IPS DF 4.7 (cell line): ENCODE measurements around the gene TAGLN.
"Not testable (repeated sequence)": the region's sequence is repeated elsewhere in the genome, so short reads cannot be mapped to it uniquely, and the experiment has no call there.

Experiments used
- DNase-seq: peaks from one replicate; pipeline ENCODE4 v3.0.0-alpha.2; 2013; ENCODE audit warnings: low spot score; ENCODE audit errors: extremely low read depth

Gene TAGLN

DNA sequence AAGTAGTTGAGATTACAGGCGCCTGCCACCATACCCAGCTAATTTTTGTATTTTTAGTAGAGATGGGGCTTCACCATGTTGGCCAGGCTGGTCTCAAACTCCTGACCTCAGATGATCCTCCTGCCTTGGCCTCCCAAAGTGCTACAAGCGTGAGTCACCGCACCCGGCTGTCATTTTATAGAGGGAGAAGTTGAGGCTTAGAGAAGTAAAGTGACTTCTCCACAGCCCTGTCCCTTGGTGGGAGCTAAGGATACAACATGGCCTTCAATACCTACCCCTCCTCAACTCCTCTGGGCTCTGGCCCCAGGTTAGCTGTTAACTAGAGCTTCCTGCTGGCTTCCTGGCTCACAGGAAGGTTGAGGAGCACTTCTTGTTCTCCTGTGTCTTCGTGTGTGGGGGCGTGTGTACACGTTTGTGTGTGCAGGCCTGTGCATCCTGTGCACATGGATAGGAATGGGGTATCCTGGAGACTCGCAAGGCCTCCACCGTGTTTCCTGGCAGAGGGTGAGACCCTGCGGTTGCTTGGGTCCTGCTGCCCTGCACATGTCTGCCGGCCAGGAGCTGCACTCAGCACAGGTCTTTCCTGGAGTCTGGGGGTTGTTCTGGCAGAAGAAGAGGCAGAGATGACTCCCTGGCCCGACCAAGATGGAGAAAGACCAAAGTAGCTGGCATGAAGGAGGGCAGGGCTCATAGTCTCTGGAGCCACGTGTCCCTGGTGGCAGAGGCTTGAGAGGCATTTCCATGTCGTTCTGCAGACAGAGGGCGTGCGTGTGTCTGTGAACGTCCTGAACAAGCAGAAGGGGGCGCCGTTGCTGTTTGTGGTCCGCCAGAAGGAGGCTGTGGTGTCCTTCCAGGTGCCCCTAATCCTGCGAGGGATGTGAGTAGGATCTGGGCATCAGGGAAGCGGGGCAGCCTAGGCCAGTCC, 18.2 kb upstream of the TAGLN start:
- DNase-seq, result peak; percentile 72

DNA sequence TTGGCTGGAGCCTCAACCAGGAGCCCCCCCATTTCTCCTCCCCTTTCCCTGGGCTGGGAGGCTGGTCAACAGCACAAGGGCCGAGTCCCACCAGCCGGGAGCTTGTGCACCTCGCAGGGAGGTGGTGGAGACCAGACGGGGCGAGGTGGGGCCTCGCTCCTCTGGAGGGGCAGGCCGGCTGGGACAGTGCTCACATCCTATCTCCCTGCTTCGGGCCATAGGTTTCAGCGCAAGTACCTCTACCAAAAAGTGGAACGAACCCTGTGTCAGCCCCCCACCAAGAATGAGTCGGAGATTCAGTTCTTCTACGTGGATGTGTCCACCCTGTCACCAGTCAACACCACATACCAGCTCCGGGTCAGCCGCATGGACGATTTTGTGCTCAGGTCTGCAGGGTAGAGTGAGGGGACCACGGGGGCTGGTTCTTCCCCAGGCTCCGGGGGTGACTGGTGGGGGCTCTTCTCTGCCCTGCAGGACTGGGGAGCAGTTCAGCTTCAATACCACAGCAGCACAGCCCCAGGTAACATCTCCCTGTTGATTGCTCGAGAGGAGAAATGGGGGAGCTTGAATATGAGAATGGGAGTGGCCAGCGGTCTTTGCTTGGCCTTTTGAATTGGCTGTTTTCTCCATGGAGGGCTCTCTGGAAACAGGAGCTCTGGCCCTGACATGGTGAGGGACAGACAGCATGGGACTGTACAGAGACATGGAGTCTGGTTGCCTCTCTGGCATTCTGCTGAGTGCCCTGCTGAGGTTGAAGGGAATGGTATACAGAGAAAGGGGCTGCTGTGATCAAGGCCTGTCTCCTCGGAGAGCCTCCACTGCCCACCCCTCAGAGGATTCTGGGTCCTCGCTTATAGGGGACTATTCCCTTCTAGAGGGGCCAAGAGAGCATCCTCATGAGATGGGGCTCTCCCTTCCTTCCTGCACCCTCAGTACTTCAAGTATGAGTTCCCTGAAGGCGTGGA, 17.3 kb upstream of the TAGLN start:
- DNase-seq, result no peak

DNA sequence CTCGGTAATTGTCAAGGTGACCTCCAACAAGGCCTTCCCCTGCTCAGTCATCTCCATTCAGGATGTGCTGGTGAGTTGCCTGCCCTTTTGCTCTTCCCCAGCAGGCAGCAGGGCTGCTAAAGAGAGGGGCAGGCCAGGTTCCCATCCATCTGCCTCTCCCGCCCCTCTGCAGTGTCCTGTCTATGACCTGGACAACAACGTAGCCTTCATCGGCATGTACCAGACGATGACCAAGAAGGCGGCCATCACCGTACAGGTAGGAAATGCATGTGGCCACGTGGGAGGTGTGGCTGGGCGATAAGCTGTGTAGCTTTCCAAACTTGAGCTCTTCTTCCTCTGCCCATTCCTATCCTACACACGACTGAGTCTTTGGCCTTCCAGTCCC, 16.6 kb upstream of the TAGLN start:
- no peak for DNase-seq

DNA sequence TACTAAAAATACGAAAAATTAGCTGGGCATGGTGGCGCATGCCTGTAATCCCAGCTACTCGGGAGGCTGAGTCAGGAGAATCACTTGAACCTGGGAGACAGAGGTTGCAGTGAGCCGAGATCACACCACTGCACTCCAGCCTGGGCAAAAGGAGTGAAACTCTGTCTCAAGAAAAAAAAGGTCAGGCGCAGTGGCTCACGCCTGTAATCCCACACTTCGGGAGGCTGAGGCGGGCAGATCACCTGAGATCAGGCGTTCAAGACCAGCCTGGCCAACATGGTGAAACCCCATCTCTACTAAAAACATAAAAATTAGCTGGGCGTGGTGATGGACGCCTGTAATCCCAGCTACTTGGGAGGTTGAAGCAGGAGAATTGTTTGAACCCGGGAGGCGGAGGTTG, 16.0 kb upstream of the TAGLN start:
- DNase-seq, result not testable (repeated sequence)

- DNase-seq, result no peak
Observed at GRCh38 chr11:117183724-117184349, 15.3 kb upstream of the TAGLN start.

- no peak for DNase-seq
Observed at GRCh38 chr11:117185736-117186430, 13.3 kb upstream of the TAGLN start.

- no peak for DNase-seq
Observed at GRCh38 chr11:117186431-117186761, 12.8 kb upstream of the TAGLN start.

GRCh38 chr11:117187007-117187406, 12.2 kb upstream of the TAGLN start:
- DNase-seq, result no peak

GRCh38 chr11:117187428-117187798, 11.8 kb upstream of the TAGLN start:
- DNase-seq, result no peak

DNA sequence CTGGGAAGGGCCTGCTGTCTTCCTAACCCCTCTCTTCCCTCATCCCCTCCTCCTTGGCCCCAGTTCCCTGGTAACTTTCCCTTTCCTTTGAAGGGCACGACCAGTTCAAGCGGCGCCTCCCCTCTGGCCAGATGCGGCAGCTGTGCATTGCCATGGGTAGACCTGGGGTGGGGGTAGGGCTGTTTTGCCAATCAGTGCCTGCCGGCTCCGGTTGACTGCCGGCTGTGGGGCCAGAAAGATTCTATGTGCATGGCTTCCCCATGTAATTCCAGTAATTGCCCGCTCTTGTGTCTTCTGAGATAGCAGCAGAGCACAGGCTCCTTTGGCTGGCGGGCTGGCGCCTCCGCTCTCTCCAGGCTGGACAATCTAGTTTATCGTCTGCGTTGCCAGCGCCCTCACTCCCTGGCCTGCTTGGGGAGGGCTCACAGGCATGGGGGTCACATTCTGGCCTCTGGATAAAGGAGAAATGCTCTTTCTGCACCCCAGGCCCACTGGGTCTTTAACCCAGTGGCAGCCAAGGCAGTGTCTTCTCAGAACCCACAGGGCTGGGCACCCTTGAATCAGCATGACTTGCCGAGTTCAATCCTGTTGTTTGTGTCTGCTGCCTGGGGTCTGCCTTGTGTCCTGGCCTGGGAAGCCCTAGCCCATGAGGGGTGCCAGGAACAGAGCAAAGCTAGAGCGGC, 11.2 kb upstream of the TAGLN start:
- DNase-seq, result no peak

- no peak for DNase-seq
Observed at GRCh38 chr11:117188620-117189081, 10.5 kb upstream of the TAGLN start.

- DNase-seq, result no peak
Observed at GRCh38 chr11:117189191-117189940, 9.8 kb upstream of the TAGLN start.

DNA sequence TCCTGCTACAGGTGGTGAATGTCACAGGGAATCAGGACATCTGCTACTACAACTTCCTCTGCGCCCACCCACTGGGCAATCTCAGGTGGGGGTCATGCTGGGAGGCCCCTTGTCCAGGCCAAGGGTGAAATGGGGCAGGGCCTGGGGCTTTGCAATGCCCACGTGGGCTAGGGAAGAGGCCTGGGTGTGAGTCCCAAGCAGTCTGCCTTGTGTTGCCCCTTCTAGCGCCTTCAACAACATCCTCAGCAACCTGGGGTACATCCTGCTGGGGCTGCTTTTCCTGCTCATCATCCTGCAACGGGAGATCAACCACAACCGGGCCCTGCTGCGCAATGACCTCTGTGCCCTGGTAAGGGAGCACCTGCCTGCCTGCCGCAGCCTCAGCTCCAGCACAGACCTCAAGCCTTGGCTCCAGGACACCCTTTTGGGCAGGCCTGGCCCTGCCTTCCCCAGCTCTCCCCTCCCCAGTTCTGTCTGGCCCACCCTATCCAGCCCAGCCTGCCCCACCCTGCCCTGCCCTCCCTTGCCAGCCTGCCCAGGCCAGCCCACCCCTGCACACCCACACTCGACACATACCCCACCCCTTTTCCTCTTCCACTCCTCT, 9.1 kb upstream of the TAGLN start:
- no peak for DNase-seq

DNA sequence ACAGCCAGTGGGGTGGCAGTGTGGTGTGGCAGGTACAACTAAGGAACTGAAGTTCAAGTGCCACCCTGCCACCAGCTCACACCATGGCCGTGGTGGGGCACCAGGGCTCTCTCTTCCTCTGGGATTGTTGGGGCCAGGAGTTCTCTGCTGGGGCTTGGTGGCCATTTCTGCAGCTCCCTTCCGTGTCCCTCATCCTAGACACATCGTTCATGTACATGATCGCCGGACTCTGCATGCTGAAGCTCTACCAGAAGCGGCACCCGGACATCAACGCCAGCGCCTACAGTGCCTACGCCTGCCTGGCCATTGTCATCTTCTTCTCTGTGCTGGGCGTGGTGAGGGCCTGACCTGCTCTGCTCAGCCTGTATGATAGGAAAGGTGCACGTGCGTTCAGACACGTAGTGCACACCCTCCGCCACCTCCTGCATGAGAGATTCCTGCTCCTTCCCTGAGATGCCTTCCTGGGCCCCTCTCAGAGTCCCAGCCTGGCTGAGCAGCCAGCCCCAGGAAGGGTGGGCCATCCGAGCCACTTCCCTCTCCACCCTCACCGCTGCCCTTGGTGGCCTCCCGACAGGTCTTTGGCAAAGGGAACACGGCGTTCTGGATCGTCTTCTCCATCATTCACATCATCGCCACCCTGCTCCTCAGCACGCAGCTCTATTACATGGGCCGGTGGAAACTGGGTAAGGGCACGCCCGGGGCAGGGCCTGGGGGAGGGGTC, 7.3 kb upstream of the TAGLN start:
- no peak for DNase-seq

DNA sequence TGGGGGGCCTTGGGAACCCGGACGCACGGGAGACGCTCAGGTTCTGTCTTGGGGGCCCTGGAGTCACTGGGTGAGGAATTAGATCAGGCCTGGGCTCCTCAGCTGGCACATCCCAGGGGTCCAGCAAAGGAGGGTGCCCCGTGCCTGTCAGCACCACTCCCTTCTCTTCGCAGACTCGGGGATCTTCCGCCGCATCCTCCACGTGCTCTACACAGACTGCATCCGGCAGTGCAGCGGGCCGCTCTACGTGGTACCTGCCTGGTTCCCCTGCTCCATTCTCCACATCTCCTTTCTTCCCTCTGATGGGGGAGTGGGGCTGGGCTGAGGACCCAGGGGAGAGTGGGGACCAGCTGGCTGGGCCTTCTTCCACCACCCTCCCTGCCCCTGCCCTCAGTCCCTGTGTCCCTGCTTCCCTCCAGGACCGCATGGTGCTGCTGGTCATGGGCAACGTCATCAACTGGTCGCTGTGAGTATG, 6.7 kb upstream of the TAGLN start:
- DNase-seq, result no peak

DNA sequence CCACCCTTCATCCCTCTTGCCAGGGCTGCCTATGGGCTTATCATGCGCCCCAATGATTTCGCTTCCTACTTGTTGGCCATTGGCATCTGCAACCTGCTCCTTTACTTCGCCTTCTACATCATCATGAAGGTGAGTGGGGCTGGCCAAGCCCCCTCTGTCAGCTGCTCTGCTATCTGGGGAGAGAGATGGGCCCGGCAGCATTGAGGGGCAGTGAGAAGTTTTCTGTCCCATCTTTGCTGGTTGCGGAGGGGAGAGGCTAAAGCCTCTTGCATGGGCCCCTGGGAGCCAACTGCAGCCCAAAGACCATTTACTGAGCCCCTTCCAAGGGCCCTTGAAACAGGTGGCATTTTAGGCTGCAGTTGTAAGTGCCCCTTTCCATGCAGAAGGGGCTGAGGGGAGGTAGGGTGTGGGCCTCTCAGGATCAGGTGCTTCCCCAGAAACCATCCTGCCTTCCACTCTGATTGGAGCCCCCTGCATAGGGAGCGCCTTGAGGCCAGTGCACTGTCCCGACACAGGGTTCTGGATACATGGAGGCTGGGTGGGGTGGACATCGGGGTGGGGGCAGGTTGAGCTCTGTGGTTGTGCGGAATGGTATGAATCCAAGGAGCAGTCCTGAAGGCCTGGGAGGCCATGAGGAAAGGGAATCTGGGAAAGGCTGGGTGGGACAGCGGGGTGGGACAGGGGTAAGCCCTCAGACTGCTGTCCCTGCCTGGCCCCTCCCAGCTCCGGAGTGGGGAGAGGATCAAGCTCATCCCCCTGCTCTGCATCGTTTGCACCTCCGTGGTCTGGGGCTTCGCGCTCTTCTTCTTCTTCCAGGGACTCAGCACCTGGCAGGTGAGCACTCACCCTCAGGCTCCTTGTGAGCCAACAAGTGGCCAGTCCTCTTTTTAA, 5.8 kb upstream of the TAGLN start:
- DNase-seq, result no peak

GRCh38 chr11:117194267-117194666, 4.9 kb upstream of the TAGLN start:
- no peak for DNase-seq

GRCh38 chr11:117195258-117195657, 3.9 kb upstream of the TAGLN start:
- no peak for DNase-seq
